PFSK-1 (cell line): ENCODE measurements around the gene PLEKHN1.

Experiments
- FOXP2 ChIP-seq: optimal IDR thresholded peaks from 2 replicates; pipeline ENCODE3; 2011; ENCODE audit warnings: borderline replicate concordance, control low read depth, inconsistent platforms; ENCODE audit not compliant: insufficient read depth; ENCODE audit errors: extremely low read length, extremely low read depth
- POLR2AphosphoS5 ChIP-seq: IDR thresholded peaks from 2 replicates; pipeline ENCODE4 v1.6.1; 2012; ENCODE audit warnings: low read depth, mild to moderate bottlenecking, control low read depth, low read length, moderate library complexity
- REST ChIP-seq, 2 experiments: IDR thresholded peaks; 2 replicates each; pipeline versions ENCODE4 v1.6.1 to v1.8.0; 2011 to 2012; ENCODE audit warnings: low read depth in 2 of 2, low read length in 2 of 2, control low read depth in 1 of 2, inconsistent platforms in 1 of 2, mild to moderate bottlenecking in 1 of 2, moderate library complexity in 1 of 2; ENCODE audit not compliant: insufficient read depth in 1 of 2
- SIN3A ChIP-seq: IDR thresholded peaks from 2 replicates; pipeline ENCODE4 v1.6.1; 2012; ENCODE audit warnings: mild to moderate bottlenecking, low read length, moderate library complexity, borderline replicate concordance; ENCODE audit not compliant: insufficient read depth
- TAF1 ChIP-seq: IDR thresholded peaks from 2 replicates; pipeline ENCODE4 v1.6.1; 2012; ENCODE audit warnings: low read length, control low read depth, borderline replicate concordance; ENCODE audit not compliant: insufficient read depth

PLEKHN1 gene

GRCh38 chr1:918843-919242 is 47.4 kb upstream of the PLEKHN1 start:
- TF ChIP-seq POLR2AphosphoS5 (no peak), SIN3A (no peak), TAF1 (no peak), REST (IDR thresholded peaks at IDR 0.05; ENCODE audit: insufficient read depth in 1 of 2, low read depth in 2 of 2, low read length in 2 of 2) (no peak), FOXP2 (no peak)

GRCh38 chr1:919271-919872 is 46.9 kb upstream of the PLEKHN1 start:
- no peak for TF ChIP-seq REST (IDR thresholded peaks at IDR 0.05; ENCODE audit: insufficient read depth in 1 of 2, low read depth in 2 of 2, low read length in 2 of 2)
- no peak for TF ChIP-seq FOXP2
- no peak for TF ChIP-seq SIN3A
- TF ChIP-seq POLR2AphosphoS5 = no peak
- no peak for TF ChIP-seq TAF1

GRCh38 chr1:920010-920409 is 46.3 kb upstream of the PLEKHN1 start:
- TF ChIP-seq REST (IDR thresholded peaks at IDR 0.05; ENCODE audit: insufficient read depth in 1 of 2, low read depth in 2 of 2, low read length in 2 of 2) (no peak), POLR2AphosphoS5 (no peak), TAF1 (no peak), FOXP2 (no peak), SIN3A (no peak)

GRCh38 chr1:920521-920920 is 45.8 kb upstream of the PLEKHN1 start:
- TF ChIP-seq REST (IDR thresholded peaks at IDR 0.05; ENCODE audit: insufficient read depth in 1 of 2, low read depth in 2 of 2, low read length in 2 of 2) (no peak), POLR2AphosphoS5 (no peak), TAF1 (no peak), SIN3A (no peak), FOXP2 (no peak)
